ENCODE data around the gene NXPE3. TPM values are rescaled to one million over a fixed set of nuclear protein-coding genes. Genes with fewer than 3 reads are reported as not detected.

The NXPE3 gene
- total RNA-seq, 2 experiments from 2014 or later: 20.9 to 21.6 TPM

DNA sequence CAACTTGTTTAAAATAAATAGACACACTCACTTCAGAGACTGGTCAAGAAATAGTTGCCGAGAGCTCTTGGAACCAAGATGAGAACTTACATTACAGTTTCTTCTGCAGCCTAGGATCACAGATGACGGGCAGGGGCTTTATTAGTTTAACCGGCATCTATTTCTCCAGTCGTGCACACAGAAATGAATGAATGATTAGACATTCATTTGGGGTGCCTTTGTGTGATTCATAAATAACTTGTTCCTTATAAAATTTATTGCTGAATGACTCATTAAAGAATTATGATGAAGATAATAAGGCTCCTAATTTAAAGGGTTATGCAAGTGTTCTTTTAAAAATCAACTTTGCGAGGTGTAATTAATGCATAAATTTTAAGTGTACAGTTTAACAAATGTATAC is 91.1 kb downstream of the NXPE3 start:
- Mint-ChIP-seq H3K27me3 (no peaks in the 10 kb centered on the region), H3K4me1 (ENCODE audit: low read depth) (peaks cover 3% of the 10 kb centered on the region), H3K36me3 (ENCODE audit: low read depth) (no peaks in the 10 kb centered on the region), H3K9me3 (peaks cover 3% of the 10 kb centered on the region), H3K4me3 (no peak overlapping the region), H3K27ac (no peak overlapping the region)
- no peak for TF ChIP-seq CTCF (IDR thresholded peaks at IDR 0.05)
- DNase-seq: no peak
- ChIA-PET POLR2A (interaction anchor here (0.9 kb wide), 1 partner anchor 20 kb away, joined by 3 read pairs; the partner anchor contains the start of gene NFKBIZ), CTCF (interaction anchor here (1.2 to 2.0 kb wide), 3 partner anchors 9 to 359 kb away, joined by 3 to 9 read pairs (median 3); no protein-coding TSS in a partner anchor)
- no peak for ATAC-seq
- intact Hi-C loops (cut with micrococcal nuclease): no loop called here

DNA sequence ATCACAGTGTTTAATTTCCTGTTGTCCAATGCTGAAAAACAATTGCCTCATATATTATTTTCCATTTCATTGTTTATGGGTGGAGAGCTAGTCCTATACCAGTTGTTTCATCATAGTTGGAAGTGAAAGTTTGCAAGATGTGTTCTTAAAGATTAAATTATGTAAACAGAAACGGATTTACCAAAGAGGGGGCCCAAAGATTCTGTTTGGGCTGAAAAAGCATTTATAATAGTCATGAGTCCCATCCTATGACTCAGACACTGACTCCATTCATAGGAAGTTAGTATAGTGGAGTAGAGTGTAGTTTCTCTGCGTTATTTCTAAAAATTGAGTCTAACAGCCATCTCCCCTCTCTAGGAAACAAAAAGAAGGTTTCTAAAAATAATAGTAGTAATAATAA is 94.6 kb downstream of the NXPE3 start:
- DNase-seq (no peak), ATAC-seq (no peak)
- no peaks in the 10 kb centered on the region for H3K36me3 Mint-ChIP-seq (ENCODE audit: low read depth)
- no peak overlapping the region for H3K27ac Mint-ChIP-seq
- ChIA-PET CTCF (no interaction called here), POLR2A (no interaction called here)
- H3K27me3 Mint-ChIP-seq: no peaks in the 10 kb centered on the region
- H3K4me3 Mint-ChIP-seq: no peak overlapping the region
- TF ChIP-seq CTCF (IDR thresholded peaks at IDR 0.05): no peak
- H3K4me1 Mint-ChIP-seq (ENCODE audit: low read depth): peaks cover 3% of the 10 kb centered on the region
- peaks cover 3% of the 10 kb centered on the region for H3K9me3 Mint-ChIP-seq
- intact Hi-C loops (cut with micrococcal nuclease): no loop called here

GRCh38 chr3:101876142-101876541 is 97.1 kb downstream of the NXPE3 start:
- Mint-ChIP-seq H3K27me3 (no peaks in the 10 kb centered on the region), H3K27ac (no peak overlapping the region), H3K9me3 (peaks cover 3% of the 10 kb centered on the region), H3K4me3 (no peak overlapping the region), H3K36me3 (ENCODE audit: low read depth) (no peaks in the 10 kb centered on the region), H3K4me1 (ENCODE audit: low read depth) (peaks cover 3% of the 10 kb centered on the region)
- DNase-seq (no peak), ATAC-seq (no peak)
- POLR2A ChIA-PET: interaction anchor here (0.6 kb wide), 1 partner anchor 18 kb away, joined by 4 read pairs; no protein-coding TSS in a partner anchor
- TF ChIP-seq CTCF (IDR thresholded peaks at IDR 0.05): no peak
- intact Hi-C loops (cut with micrococcal nuclease): no loop called here
- CTCF ChIA-PET: interaction anchor here (1.4 to 1.5 kb wide), 2 partner anchors 8 to 15 kb away, joined by 4 read pairs; no protein-coding TSS in a partner anchor

Other genes with a start within 250 kb of the NXPE3 start
- gene TRMT10C, start 217.3 kb upstream of the NXPE3 start, total RNA-seq: 10 to 100 TPM; 45.8 to 49.4 TPM
- 100 to 1,000 TPM; 176 to 197 TPM for gene PCNP, start 205.0 kb upstream of the NXPE3 start, total RNA-seq
- 10 to 100 TPM; 28.5 to 29.6 TPM for gene ZBTB11, start 102.1 kb upstream of the NXPE3 start, total RNA-seq
- gene RPL24, start 92.5 kb upstream of the NXPE3 start, total RNA-seq: 1,000 to 10,000 TPM; 1,828 to 1,839 TPM
- 10 to 100 TPM; 15.9 to 18.7 TPM for gene CEP97, start 54.6 kb upstream of the NXPE3 start, total RNA-seq
- 10 to 100 TPM; 62.1 to 70.6 TPM for gene NFKBIZ, start 70.3 kb downstream of the NXPE3 start, total RNA-seq